ENCODE data around the gene ZBTB17.

Gene ZBTB17

DNA sequence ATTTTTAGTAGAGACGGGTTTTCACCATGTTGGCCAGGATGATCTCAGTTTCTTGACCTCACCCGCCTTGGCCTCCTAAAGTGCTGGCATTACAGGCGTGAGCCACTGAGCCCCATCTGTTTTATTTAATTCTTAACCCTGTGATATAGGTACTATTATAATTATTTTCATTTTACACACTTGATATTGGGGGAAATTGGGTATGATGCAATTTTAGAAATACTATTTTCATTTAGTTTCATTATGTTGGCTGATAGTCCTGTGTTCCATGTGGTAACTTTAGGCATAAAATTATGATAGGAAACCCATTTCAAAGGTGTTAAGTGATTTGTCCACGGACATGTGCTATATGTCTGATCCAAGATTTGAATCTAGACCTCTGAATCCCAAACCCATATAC is 67.3 kb downstream of the ZBTB17 start:
- no peaks in the 10 kb centered on the region for H3K27me3 ChIP-seq (ENCODE audit: control insufficient read depth, low read length)
- H3K27ac ChIP-seq (ENCODE audit: low read depth, low read length) = no peak overlapping the region
- TF ChIP-seq, protein P1, sequence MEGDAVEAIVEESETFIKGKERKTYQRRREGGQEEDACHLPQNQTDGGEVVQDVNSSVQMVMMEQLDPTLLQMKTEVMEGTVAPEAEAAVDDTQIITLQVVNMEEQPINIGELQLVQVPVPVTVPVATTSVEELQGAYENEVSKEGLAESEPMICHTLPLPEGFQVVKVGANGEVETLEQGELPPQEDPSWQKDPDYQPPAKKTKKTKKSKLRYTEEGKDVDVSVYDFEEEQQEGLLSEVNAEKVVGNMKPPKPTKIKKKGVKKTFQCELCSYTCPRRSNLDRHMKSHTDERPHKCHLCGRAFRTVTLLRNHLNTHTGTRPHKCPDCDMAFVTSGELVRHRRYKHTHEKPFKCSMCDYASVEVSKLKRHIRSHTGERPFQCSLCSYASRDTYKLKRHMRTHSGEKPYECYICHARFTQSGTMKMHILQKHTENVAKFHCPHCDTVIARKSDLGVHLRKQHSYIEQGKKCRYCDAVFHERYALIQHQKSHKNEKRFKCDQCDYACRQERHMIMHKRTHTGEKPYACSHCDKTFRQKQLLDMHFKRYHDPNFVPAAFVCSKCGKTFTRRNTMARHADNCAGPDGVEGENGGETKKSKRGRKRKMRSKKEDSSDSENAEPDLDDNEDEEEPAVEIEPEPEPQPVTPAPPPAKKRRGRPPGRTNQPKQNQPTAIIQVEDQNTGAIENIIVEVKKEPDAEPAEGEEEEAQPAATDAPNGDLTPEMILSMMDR (IDR thresholded peaks at IDR 0.05; ENCODE audit: low read depth, low read length, poor library complexity, severe bottlenecking) = no peak
- TF ChIP-seq EZH2phosphoT487 (IDR thresholded peaks at IDR 0.05; ENCODE audit: borderline replicate concordance, low read length) = no peak
- peaks cover 98% of the 10 kb centered on the region for H3K79me2 ChIP-seq (ENCODE audit: control insufficient read depth, low read length)
- H3K9me2 ChIP-seq (replicated peaks; ENCODE audit: control insufficient read depth, low read length) = no peaks in the 10 kb centered on the region
- no peaks in the 10 kb centered on the region for H3K9me3 ChIP-seq (ENCODE audit: control insufficient read depth, insufficient read depth, low read length)
- H3K4me2 ChIP-seq (ENCODE audit: low read length) = no peak overlapping the region
- H3K4me3 ChIP-seq (ENCODE audit: low read length) = no peak overlapping the region
- H3K36me3 ChIP-seq (ENCODE audit: control insufficient read depth, low read length) = peaks cover 71% of the 10 kb centered on the region
- H4K20me1 ChIP-seq (ENCODE audit: control insufficient read depth, insufficient read depth, low read depth, low read length) = peaks cover 17% of the 10 kb centered on the region
- no peaks in the 10 kb centered on the region for H3K4me1 ChIP-seq (ENCODE audit: control insufficient read depth, low read length)
- peaks cover 17% of the 10 kb centered on the region for H3F3A ChIP-seq (ENCODE audit: control insufficient read depth, insufficient read depth)

DNA sequence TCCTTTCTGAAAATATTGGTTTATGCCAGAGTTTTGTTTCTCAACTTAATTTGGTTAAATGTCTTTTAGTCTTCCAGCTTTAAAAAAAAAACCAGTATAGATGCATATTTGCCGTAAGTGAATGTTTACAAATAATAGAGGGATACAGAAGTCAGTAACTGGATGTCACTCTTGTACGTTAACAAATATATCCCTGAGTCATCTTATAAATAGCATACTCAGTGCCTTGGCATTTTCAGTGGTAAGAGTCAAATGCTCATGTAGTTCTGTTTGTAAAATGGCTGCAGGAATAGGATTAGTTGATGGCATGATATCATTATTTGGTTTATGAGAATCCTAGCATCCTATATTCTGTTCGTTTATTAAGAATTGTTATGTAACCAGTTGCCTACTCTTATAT is 73.0 kb downstream of the ZBTB17 start:
- TF ChIP-seq EZH2phosphoT487 (IDR thresholded peaks at IDR 0.05; ENCODE audit: borderline replicate concordance, low read length) = no peak
- TF ChIP-seq, protein P1 (IDR thresholded peaks at IDR 0.05; ENCODE audit: low read depth, low read length, poor library complexity, severe bottlenecking) = no peak
- Histone ChIP-seq H3K4me3 (ENCODE audit: low read length) (no peak overlapping the region), H3F3A (ENCODE audit: control insufficient read depth, insufficient read depth) (peaks cover 6% of the 10 kb centered on the region; the same call in 1 of the 2 replicates), H4K20me1 (ENCODE audit: control insufficient read depth, insufficient read depth, low read depth, low read length) (peaks cover 24% of the 10 kb centered on the region), H3K9me2 (replicated peaks; ENCODE audit: control insufficient read depth, low read length) (no peaks in the 10 kb centered on the region), H3K36me3 (ENCODE audit: control insufficient read depth, low read length) (peaks cover 29% of the 10 kb centered on the region), H3K4me1 (ENCODE audit: control insufficient read depth, low read length) (no peaks in the 10 kb centered on the region), H3K9me3 (ENCODE audit: control insufficient read depth, insufficient read depth, low read length) (no peaks in the 10 kb centered on the region), H3K4me2 (ENCODE audit: low read length) (no peak overlapping the region), H3K27ac (ENCODE audit: low read depth, low read length) (no peak overlapping the region), H3K27me3 (ENCODE audit: control insufficient read depth, low read length) (no peaks in the 10 kb centered on the region), H3K79me2 (ENCODE audit: control insufficient read depth, low read length) (peaks cover 100% of the 10 kb centered on the region)

- peaks cover 20% of the 10 kb centered on the region for H3K36me3 ChIP-seq (ENCODE audit: control insufficient read depth, low read length)
- H3K27ac ChIP-seq (ENCODE audit: low read depth, low read length) = no peak overlapping the region
- peaks cover 100% of the 10 kb centered on the region for H3K79me2 ChIP-seq (ENCODE audit: control insufficient read depth, low read length)
- no peak overlapping the region for H3K4me3 ChIP-seq (ENCODE audit: low read length)
- no peaks in the 10 kb centered on the region for H3K9me3 ChIP-seq (ENCODE audit: control insufficient read depth, insufficient read depth, low read length)
- no peaks in the 10 kb centered on the region for H3K27me3 ChIP-seq (ENCODE audit: control insufficient read depth, low read length)
- no peaks in the 10 kb centered on the region for H3K9me2 ChIP-seq (replicated peaks; ENCODE audit: control insufficient read depth, low read length)
- no peaks in the 10 kb centered on the region for H3K4me1 ChIP-seq (ENCODE audit: control insufficient read depth, low read length)
- H4K20me1 ChIP-seq (ENCODE audit: control insufficient read depth, insufficient read depth, low read depth, low read length) = peaks cover 35% of the 10 kb centered on the region
- TF ChIP-seq, protein P1 (IDR thresholded peaks at IDR 0.05; ENCODE audit: low read depth, low read length, poor library complexity, severe bottlenecking) = no peak
- no peak for TF ChIP-seq EZH2phosphoT487 (IDR thresholded peaks at IDR 0.05; ENCODE audit: borderline replicate concordance, low read length)
- no peak overlapping the region for H3K4me2 ChIP-seq (ENCODE audit: low read length)
- H3F3A ChIP-seq (ENCODE audit: control insufficient read depth, insufficient read depth) = 0 out of 2 replicates have a peak, but pooled peaks cover 3% of the 10 kb centered on the region
Measured at GRCh38 chr1:15900662-15901279, 75.1 kb downstream of the ZBTB17 start.

Measured in DOHH2 (cell line).